HEK293T (cell line): ENCODE measurements around the gene LCOR.

Experiments used
- ARNT ChIP-seq: fragments of 450-650 bp; IDR thresholded peaks from 2 replicates; pipeline ENCODE4 v1.6.1; 2017; ENCODE audit warnings: mild to moderate bottlenecking
- BHLHE40 ChIP-seq: fragments of 450-650 bp; IDR thresholded peaks from 2 replicates; pipeline ENCODE4 v1.6.1; 2016; ENCODE audit warnings: mild to moderate bottlenecking, moderate library complexity, borderline replicate concordance
- LEF1 ChIP-seq: fragments of 450-650 bp; IDR thresholded peaks from 2 replicates; pipeline ENCODE4 v1.6.1; 2017; ENCODE audit warnings: mild to moderate bottlenecking, borderline replicate concordance
- NFRKB ChIP-seq: fragments of 450-650 bp; IDR thresholded peaks from 2 replicates; pipeline ENCODE4 v1.6.1; 2016; ENCODE audit warnings: mild to moderate bottlenecking, moderate library complexity
- PKNOX1 ChIP-seq: fragments of 450-650 bp; IDR thresholded peaks from 2 replicates; pipeline ENCODE4 v1.6.1; 2016
- SP1 ChIP-seq: fragments of 450-650 bp; IDR thresholded peaks from 2 replicates; pipeline ENCODE4 v1.6.1; 2017

DNA sequence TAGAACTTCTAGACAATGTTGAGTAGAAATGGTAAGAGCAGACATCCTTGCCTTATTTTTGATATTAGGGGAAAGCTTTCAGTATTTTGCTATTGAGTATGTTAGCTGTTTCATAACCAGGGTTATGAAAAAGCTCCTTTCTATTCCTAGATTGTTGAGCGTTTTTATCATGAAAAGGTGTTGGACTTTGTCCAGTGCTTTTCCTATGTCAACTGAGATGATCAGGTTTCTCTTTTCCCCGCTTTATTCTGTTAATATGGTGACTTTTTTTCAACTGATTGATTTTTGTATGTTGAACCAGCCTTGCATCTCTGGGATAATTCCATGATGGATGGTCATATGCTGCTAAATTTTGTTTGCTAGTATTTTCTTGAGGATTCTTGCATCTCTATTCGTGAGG lies 58.5 kb downstream of the LCOR start:
- TF ChIP-seq SP1 (no peak), ARNT (no peak), LEF1 (no peak), PKNOX1 (no peak), BHLHE40 (no peak), NFRKB (no peak)
